GM21367 (cell line): ENCODE data around the gene OR5H6.
"Not testable (repeated sequence)": the region's sequence is repeated elsewhere in the genome, so short reads cannot be mapped to it uniquely, and the experiment has no call there.

ENCODE experiments used
- ATAC-seq: cut with Tn5 transposase; IDR thresholded peaks from one replicate; pipeline ENCODE4 v1.9.1; 2021; ENCODE audit not compliant: unreplicated experiment

OR5H6 gene

GRCh38 chr3:98263944-98264343 lies at the start of gene OR5H6:
Gene OR5H6 (plus strand): TSS chr3:98264244. CDS start chr3:98264333, 89 bp downstream.
- no peak for ATAC-seq

- ATAC-seq, result no peak
Observed at GRCh38 chr3:98215051-98215450, 49.0 kb upstream of the OR5H6 start.

- ATAC-seq, result no peak
Observed at GRCh38 chr3:98223907-98224672, 40.0 kb upstream of the OR5H6 start.

- no peak for ATAC-seq
Observed at GRCh38 chr3:98232489-98232888, 31.6 kb upstream of the OR5H6 start.

- peak; percentile 57 for ATAC-seq
Observed at GRCh38 chr3:98233468-98233867, 30.6 kb upstream of the OR5H6 start.

GRCh38 chr3:98240131-98240530 lies 23.9 kb upstream of the OR5H6 start:
- ATAC-seq, result no peak

GRCh38 chr3:98242155-98242554 lies 21.9 kb upstream of the OR5H6 start:
- no peak for ATAC-seq

GRCh38 chr3:98243843-98244242 lies 20.2 kb upstream of the OR5H6 start:
- ATAC-seq, result no peak

- ATAC-seq, result no peak
Observed at GRCh38 chr3:98246142-98246541, 17.9 kb upstream of the OR5H6 start.

- not testable (repeated sequence) for ATAC-seq
Observed at GRCh38 chr3:98256026-98256425, 8.0 kb upstream of the OR5H6 start.

- ATAC-seq, result peak; percentile 97
Observed at GRCh38 chr3:98259707-98260106, 4.3 kb upstream of the OR5H6 start.

GRCh38 chr3:98262046-98262445 lies 2.0 kb upstream of the OR5H6 start:
- ATAC-seq, result no peak

GRCh38 chr3:98269846-98270245 lies 5.8 kb downstream of the OR5H6 start:
- no peak for ATAC-seq

GRCh38 chr3:98272126-98272525 lies 8.1 kb downstream of the OR5H6 start:
- ATAC-seq, result no peak

- no peak for ATAC-seq
Observed at GRCh38 chr3:98274914-98275313, 10.9 kb downstream of the OR5H6 start.

GRCh38 chr3:98282205-98282604 lies 18.2 kb downstream of the OR5H6 start, which contains the start of gene OR5H2:
Gene OR5H2 (plus strand): TSS chr3:98282505. CDS start chr3:98282903, 398 bp downstream.
- ATAC-seq, result no peak

- no peak for ATAC-seq
Observed at GRCh38 chr3:98290916-98291315, 26.9 kb downstream of the OR5H6 start.

- no peak for ATAC-seq
Observed at GRCh38 chr3:98291332-98291957, 27.4 kb downstream of the OR5H6 start.
